GM19043 (cell line): ENCODE measurements around the gene TMEM214.

Experiments
- ATAC-seq: cut with Tn5 transposase; IDR thresholded peaks from one replicate; pipeline ENCODE4 v1.9.1; 2021; ENCODE audit warnings: low read depth; ENCODE audit not compliant: unreplicated experiment

TMEM214 gene

GRCh38 chr2:27081984-27082772 is 49.4 kb downstream of the TMEM214 start:
- ATAC-seq: no peak

- ATAC-seq: no peak
Measured at GRCh38 chr2:27082773-27083409, 50.1 kb downstream of the TMEM214 start.

DNA sequence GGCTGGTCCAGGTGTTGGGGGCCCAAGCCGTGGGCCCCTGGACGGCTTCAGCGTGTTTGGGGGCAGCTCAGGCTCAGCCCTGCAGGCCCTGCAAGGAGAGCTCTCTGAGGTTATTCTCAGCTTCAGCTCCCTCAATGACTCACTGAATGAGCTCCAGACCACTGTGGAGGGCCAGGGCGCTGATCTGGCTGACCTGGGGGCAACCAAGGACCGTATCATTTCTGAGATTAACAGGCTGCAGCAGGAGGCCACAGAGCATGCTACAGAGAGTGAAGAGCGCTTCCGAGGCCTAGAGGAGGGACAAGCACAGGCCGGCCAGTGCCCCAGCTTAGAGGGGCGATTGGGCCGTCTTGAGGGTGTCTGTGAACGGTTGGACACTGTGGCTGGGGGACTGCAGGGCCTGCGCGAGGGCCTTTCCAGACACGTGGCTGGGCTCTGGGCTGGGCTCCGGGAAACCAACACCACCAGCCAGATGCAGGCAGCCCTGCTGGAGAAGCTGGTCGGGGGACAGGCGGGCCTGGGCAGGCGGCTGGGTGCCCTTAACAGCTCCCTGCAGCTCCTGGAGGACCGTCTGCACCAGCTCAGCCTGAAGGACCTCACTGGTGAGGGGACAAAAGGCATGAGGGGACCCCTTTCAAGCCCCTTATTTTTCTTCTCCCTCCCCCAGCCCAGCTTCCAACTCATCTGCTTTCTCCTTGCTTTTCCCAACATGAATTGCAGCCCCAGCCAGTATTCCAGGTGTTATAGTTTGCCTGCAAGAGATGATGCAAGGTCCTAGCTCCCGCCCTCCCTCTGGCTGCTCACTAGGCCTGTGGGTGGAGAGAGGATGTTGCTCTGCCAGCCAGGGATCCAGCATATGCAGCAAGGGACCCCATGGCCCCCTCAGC is 50.9 kb downstream of the TMEM214 start:
- no peak for ATAC-seq

DNA sequence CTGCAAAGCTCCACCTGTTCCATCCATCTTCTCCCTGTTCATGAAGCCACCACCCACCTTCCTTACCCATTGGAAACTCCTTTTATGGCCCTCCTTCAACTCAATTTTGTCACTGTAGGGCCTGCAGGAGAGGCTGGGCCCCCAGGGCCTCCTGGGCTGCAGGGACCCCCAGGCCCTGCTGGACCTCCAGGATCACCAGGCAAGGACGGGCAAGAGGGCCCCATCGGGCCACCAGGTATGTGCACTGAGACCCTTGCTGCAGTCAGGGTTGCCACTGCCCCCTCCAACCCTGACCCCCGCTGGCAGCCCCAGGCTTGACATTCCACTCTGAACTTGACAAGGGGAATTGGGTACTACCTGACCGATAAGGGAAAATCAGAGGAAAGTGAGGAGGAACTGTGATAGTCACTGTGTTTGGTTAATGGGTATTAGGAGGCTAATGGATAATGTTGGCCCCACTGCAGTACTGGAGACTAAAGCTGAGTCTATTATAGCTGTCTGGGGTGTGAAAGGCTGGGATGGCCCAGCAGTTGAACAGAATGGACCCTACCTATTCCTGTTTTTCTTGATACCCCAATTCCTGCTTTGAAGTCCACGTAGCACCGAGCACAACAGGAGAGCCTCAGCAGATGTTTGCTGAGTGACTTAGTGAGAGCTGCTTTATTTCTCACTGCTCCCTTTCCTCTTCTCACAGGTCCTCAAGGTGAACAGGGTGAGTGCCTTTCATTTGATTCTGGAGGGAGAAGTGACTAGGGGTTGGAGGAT is 51.7 kb downstream of the TMEM214 start:
- no peak for ATAC-seq

DNA sequence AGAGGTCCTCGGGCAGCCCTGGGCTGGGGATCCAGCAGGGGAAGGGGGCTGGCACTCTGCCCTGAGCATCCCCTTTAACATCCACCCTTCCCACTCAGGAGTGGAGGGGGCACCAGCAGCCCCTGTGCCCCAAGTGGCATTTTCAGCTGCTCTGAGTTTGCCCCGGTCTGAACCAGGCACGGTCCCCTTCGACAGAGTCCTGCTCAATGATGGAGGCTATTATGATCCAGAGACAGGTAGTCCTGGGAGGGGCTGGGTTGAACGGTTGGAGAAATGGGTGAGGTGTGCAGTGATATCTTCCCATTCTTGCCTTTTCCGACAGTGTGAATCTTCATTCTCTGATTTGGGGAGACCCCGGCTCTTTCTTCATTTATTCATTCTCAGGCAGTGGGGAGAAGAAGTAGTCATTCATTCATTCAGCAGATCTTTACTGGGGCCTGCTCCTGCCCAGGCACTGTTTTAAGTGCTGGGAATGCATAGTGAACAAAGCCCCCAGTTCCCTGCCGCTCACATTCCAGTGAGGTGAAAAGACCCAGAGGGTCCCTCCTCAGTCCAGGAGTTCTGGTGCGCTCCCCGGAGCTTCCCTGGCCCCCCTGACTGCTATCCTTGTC is 52.4 kb downstream of the TMEM214 start:
- ATAC-seq: no peak

DNA sequence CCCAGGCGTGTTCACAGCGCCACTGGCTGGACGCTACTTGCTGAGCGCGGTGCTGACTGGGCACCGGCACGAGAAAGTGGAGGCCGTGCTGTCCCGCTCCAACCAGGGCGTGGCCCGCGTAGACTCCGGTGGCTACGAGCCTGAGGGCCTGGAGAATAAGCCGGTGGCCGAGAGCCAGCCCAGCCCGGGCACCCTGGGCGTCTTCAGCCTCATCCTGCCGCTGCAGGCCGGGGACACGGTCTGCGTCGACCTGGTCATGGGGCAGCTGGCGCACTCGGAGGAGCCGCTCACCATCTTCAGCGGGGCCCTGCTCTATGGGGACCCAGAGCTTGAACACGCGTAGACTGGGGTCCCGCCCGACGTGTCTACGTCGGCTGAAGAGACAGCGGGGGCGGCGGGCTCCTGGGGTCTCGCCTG is 52.9 kb downstream of the TMEM214 start:
- ATAC-seq: no peak

DNA sequence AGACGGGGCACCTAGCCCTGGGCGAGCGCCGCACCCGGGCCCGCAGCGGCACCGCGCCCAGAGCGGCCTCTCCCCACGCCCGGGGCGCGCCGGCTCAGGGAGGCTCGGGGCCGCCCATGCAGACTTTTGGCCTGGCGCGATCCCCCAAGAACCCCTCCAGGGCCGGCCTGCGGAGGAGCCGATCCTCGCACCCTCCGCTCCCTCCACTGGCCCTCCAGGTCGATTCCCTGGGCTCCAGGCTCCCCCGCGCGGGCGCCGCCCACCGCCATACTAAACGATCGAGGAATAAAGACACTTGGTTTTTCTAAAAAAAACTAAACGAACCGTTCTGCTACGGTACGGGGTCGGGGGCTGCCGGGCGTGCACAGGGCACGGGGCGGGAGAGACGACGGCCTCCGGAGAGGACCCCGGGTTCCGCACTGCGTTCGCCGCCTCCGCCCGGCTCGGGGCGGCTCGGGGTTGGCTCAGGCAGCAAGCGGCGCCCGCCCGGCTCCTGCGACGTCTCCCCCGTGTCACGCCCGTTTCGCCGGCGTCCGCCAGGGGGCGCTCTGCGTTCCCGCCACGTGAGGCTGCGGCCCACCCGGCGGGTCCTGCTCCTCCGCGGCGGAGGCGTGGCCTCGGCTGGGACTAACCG is 53.4 kb downstream of the TMEM214 start:
- ATAC-seq: peak; percentile 83

DNA sequence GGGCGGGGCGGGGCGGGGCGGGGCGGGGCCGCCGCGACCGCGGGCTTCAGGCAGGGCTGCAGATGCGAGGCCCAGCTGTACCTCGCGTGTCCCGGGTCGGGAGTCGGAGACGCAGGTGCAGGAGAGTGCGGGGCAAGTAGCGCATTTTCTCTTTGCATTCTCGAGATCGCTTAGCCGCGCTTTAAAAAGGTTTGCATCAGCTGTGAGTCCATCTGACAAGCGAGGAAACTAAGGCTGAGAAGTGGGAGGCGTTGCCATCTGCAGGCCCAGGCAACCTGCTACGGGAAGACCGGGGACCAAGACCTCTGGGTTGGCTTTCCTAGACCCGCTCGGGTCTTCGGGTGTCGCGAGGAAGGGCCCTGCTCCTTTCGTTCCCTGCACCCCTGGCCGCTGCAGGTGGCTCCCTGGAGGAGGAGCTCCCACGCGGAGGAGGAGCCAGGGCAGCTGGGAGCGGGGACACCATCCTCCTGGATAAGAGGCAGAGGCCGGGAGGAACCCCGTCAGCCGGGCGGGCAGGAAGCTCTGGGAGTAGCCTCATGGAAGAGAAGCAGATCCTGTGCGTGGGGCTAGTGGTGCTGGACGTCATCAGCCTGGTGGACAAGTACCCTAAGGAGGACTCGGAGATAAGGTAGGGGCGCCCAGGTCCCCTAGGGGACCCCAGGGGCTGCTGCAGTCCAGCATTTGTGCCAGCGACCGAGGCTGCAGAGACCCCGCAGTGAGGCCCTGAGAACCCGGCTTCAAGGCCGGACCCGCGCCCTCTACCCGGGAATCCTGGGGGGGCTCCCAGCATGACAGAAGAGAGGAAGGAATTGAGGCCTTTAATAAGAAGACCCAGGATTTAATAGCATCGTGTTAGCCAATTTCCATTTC is 54.2 kb downstream of the TMEM214 start, which contains the start of gene KHK:
KHK (plus strand) TSS at position 49 of the 870 bp plus-strand sequence; CDS start at position 537, 488 bp downstream.
- no peak for ATAC-seq

DNA sequence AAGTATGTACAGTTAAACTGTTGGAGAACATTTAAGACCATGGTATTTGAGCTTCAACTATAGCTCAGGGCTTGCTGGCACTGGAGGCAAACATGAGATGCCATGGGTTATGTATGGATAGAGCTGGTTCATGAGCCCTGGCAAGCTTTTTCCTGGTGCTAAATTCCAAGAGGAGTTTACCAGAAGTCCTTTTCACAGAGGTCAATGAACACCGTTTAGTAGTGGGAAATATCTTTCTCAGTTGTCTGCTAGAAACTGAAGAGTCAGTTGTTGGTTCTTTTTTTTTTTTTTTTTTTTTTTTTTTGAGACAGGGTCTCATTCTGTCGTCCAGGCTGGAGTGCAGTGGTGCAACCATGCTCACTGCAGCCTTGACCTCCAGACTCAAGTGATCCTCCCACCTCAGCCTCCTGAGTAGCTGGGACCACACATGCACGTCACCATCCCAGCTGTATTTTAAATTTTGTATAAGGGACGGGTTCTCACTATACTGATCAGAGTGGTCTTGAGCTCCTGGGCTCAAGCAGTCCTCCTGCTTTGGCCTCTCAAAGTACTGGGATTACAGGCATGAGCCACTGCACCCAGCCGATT is 55.2 kb downstream of the TMEM214 start:
- ATAC-seq: no peak

DNA sequence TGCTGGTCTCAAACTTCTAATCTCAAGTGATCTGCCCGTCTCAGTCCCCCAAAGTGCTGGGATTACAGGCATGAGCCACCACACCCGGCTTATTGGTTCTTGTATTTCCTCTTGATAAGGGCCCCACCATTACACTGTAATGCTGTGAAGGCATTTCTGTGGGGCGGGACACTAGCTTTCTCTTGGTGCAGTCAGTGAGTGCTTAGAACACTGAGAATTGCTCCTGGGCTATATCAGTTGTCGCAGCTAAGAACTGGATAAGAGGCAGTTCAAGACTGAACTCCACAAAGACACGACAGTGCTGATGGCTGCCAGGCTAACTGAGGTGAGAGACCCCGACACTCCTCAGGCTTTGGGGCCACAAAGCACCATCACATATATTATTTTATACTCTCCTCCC is 55.9 kb downstream of the TMEM214 start:
- no peak for ATAC-seq

- ATAC-seq: no peak
Measured at GRCh38 chr2:27089111-27089954, 56.6 kb downstream of the TMEM214 start.
